Subcutaneous adipose tissue (tissue), 4 donors: ENCODE data around the gene NSMCE4A. TPM values are rescaled to one million over a fixed set of nuclear protein-coding genes. Genes with fewer than 3 reads are reported as not detected.

Experiments used
- CTCF ChIP-seq: fragments of 450-650 bp; IDR thresholded peaks from one replicate; pipeline ENCODE4 v1.5.1; 2016; ENCODE audit warnings: low read depth, mild to moderate bottlenecking, control low read depth, antibody characterized with exemption, moderate library complexity
- total RNA-seq, 4 donors: library from RNA; depleted of rRNA; stranded (reverse); fragments of >200 nt; gene quantifications; one replicate each; pipeline ENCODE4 v1.1.0, GENCODE V29; 2016

The NSMCE4A gene
- total RNA-seq, 4 donors from 2014 or later, result 86.3 to 99.3 (median 91.0) TPM

- TF ChIP-seq CTCF, result no peak
Observed at GRCh38 chr10:121981346-121981745, 6.3 kb upstream of the NSMCE4A start.

GRCh38 chr10:121978511-121978910 lies 3.5 kb upstream of the NSMCE4A start:
- no peak for TF ChIP-seq CTCF

GRCh38 chr10:121976607-121977006 lies 1.6 kb upstream of the NSMCE4A start:
- TF ChIP-seq CTCF, result no peak

GRCh38 chr10:121975295-121976086 lies 474 bp upstream of the NSMCE4A start:
- no peak for TF ChIP-seq CTCF

GRCh38 chr10:121974019-121974534 lies 940 bp downstream of the NSMCE4A start:
- TF ChIP-seq CTCF, result no peak

- no peak for TF ChIP-seq CTCF
Observed at GRCh38 chr10:121965996-121966395, 9.0 kb downstream of the NSMCE4A start.

- TF ChIP-seq CTCF, result no peak
Observed at GRCh38 chr10:121961456-121961855, 13.6 kb downstream of the NSMCE4A start.
